ENCODE results near the gene CTDSP2.

GRCh38 chr12:57888409-57889157 lies 42.1 kb upstream of the CTDSP2 start:
- TF ChIP-seq EZH2 (IDR thresholded peaks at IDR 0.05; ENCODE audit: low read depth, low read length, severe bottlenecking) (no peak), POLR2AphosphoS5 (IDR thresholded peaks at IDR 0.05; ENCODE audit: low read depth, low read length) (no peak; the same call in 1 of the 2 replicates), CTCF (IDR thresholded peaks at IDR 0.05; ENCODE audit: control extremely low read depth in 1 of 3, insufficient read depth in 1 of 3, low read depth in 1 of 3, low read length in 3 of 3) (no peak), ATF2 (IDR thresholded peaks at IDR 0.05; ENCODE audit: low read length) (no peak), POLR2A (IDR thresholded peaks at IDR 0.05; ENCODE audit: control extremely low read depth in 1 of 2, low read depth in 2 of 2, low read length in 2 of 2) (peak in 1 of 2 experiments; percentile 59; a peak in 2 of 3 replicates), JUN (IDR thresholded peaks at IDR 0.05; ENCODE audit: low read depth, low read length) (no peak), CHD2 (IDR thresholded peaks at IDR 0.05; ENCODE audit: low read length) (no peak), KDM5A (IDR thresholded peaks at IDR 0.05; ENCODE audit: low read length) (no peak), MAX (IDR thresholded peaks at IDR 0.05) (peak; percentile 29; the same call in 1 of the 2 replicates), CBX5 (IDR thresholded peaks at IDR 0.05; ENCODE audit: low read depth, low read length) (no peak)

Data from H1 (cell line).